BJ (cell line): Measurements from ENCODE around the gene FLNC. TPM values are rescaled to one million over a fixed set of nuclear protein-coding genes. Genes with fewer than 3 reads are reported as not detected.
A peak's percentile ranks its signal among the peaks of the same experiment; 100 is the strongest.

ENCODE experiments used
- CTCF ChIA-PET: fragments of 350-600 bp; formaldehyde crosslinking; extraction: SDS; loops from one replicate; lab custom pipeline; 2021; ENCODE audit warnings: antibody characterized with exemption, inconsistent platforms; lab: Yijun Ruan, JAX
- POLR2A ChIA-PET: fragments of 300-600 bp; sonication (Branson Sonifier 250); formaldehyde crosslinking; extraction: SDS; loops from one replicate; lab custom pipeline; 2021; ENCODE audit warnings: antibody characterized with exemption; lab: Charles Lee
- DNase-seq: peaks from one replicate; pipeline ENCODE4 v3.0.0-alpha.2; 2011; ENCODE audit warnings: low read depth
- H3K27me3 ChIP-seq: 2 replicates; pipeline ENCODE4 v1.6.0; 2011; ENCODE audit warnings: low read length; ENCODE audit not compliant: control insufficient read depth, insufficient read depth
- H3K36me3 ChIP-seq: 2 replicates; pipeline ENCODE4 v1.5.1; 2011; ENCODE audit warnings: low read length; ENCODE audit not compliant: control insufficient read depth, insufficient read depth
- H3K4me3 ChIP-seq: 2 replicates; pipeline ENCODE4 v1.5.1; 2011; ENCODE audit warnings: low read depth, mild to moderate bottlenecking, control low read depth, low read length
- CTCF ChIP-seq: IDR thresholded peaks from 2 replicates; pipeline ENCODE4 v1.5.1; 2011; ENCODE audit warnings: low read depth, mild to moderate bottlenecking, control low read depth, inconsistent platforms, low read length, moderate library complexity; ENCODE audit not compliant: insufficient read depth
- polyA plus RNA-seq: library from polyadenylated mRNA; depleted of rRNA; stranded (reverse); fragments of >200 nt; gene quantifications from 2 replicates; pipeline ENCODE4 v1.2.3, GENCODE V29; 2011

FLNC gene
- polyA plus RNA-seq, 1 experiment, result 58.6 TPM

- Histone ChIP-seq H3K4me3 (peak overlapping the region; percentile 39), H3K27me3 (peaks cover 9% of the 10 kb centered on the region), H3K36me3 (peaks cover 9% of the 10 kb centered on the region)
- no peak for TF ChIP-seq CTCF
- POLR2A ChIA-PET, result no interaction called here
- no peak for DNase-seq
- CTCF ChIA-PET, result interaction anchor here (1.5 to 2.9 kb wide), 3 partner anchors 10 to 13 kb away, joined by 4 to 15 read pairs (median 7); no protein-coding TSS in a partner anchor
Measured at GRCh38 chr7:128869944-128870285, 39.7 kb downstream of the FLNC start.

DNA sequence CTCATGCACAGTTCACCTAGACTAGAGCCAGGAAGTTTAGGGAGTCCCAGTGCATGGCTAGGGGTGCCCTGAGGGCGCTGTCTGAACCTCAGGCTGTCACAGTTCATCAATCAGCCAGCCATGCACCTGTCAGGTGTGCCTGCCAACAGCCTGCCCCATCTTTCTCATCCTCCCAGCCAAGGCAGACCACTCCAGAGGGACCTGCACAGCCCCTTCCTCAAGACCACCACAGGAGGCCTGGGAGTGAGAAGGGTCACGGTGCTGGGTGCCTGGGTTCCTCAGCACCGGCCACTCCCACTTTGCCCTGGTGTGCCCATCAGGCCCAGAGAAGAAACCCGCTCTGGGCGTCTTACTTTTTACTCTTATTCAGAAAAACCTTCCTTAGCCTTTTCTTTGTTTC is 40.8 kb downstream of the FLNC start:
- Histone ChIP-seq H3K4me3 (no peak overlapping the region), H3K27me3 (peaks cover 9% of the 10 kb centered on the region), H3K36me3 (peaks cover 1% of the 10 kb centered on the region; the same call in 1 of the 2 replicates)
- no peak for DNase-seq
- ChIA-PET POLR2A (no interaction called here), CTCF (interaction anchor here (0.8 to 2.9 kb wide), 4 partner anchors 9 to 287 kb away, joined by 3 to 15 read pairs (median 6); no protein-coding TSS in a partner anchor)
- no peak for TF ChIP-seq CTCF

GRCh38 chr7:128872394-128872824 is 42.2 kb downstream of the FLNC start:
- Histone ChIP-seq H3K4me3 (no peak overlapping the region), H3K27me3 (peaks cover 9% of the 10 kb centered on the region), H3K36me3 (no peaks in the 10 kb centered on the region)
- POLR2A ChIA-PET, result no interaction called here
- TF ChIP-seq CTCF, result peak; percentile 13; the same call in 1 of the 2 replicates
- CTCF ChIA-PET, result interaction anchor here (1.1 to 2.8 kb wide), 4 partner anchors 9 to 397 kb away, joined by 3 to 9 read pairs (median 6); no protein-coding TSS in a partner anchor
- no peak for DNase-seq

GRCh38 chr7:128873234-128873633 is 43.0 kb downstream of the FLNC start:
- Histone ChIP-seq H3K27me3 (peaks cover 9% of the 10 kb centered on the region), H3K4me3 (no peak overlapping the region), H3K36me3 (no peaks in the 10 kb centered on the region)
- POLR2A ChIA-PET, result no interaction called here
- no peak for TF ChIP-seq CTCF
- no peak for DNase-seq
- CTCF ChIA-PET, result interaction anchor here (1.5 to 2.8 kb wide), 3 partner anchors 8 to 10 kb away, joined by 5 to 9 read pairs (median 8); no protein-coding TSS in a partner anchor

DNA sequence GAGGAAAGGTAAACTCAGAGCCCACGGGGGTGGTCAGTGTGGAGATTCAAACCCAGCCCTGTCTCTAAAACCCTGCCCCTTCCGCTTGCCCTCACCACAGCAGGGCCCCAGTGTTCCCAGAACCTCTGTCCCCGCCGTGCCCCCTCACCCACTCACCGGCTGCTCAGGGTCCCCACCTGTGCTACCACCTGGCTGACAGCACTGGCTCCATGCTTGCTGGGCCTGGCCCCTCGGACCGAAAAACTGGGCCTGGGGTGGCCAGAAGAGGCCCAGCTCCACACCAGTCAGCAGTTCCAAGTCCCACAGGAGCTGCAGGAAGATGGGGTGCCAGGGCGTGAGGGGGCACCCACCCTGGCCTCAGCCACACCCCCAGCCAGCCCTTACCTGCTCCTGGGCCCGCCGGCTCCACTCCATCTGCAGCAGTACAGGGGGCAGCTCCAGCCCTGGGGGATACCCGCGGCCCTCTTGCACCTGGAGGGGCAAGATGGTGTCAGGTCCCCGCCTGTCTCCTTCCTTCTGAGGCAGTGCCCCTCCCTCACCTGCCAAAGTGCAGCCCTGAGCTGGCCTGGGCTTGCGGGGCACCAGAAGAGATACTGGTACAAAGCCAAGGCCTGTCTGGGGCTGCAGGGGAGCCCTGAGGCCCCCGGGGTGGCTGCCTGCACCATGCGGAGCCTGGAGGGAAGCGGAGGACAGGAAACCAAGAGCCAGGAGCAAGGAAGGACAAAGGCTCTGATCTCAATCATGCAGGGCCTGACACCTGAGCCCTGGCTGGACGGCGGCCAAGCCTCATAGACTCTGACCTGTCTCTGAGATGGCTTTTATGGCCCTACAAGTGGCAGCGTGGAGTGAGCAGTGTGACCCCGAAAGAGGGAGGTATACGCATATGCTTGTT is 44.2 kb downstream of the FLNC start:
- ChIA-PET CTCF (interaction anchor here (1.5 to 2.5 kb wide), 2 partner anchors 9 to 11 kb away, joined by 6 to 8 read pairs; partner anchors contain the start of gene ATP6V1F), POLR2A (no interaction called here)
- H3K36me3 ChIP-seq, result no peaks in the 10 kb centered on the region
- H3K27me3 ChIP-seq, result peaks cover 9% of the 10 kb centered on the region
- H3K4me3 ChIP-seq, result no peak overlapping the region
- no peak for DNase-seq
- no peak for TF ChIP-seq CTCF
